ENCODE results near the gene CDH24. TPM values are rescaled to one million over a fixed set of nuclear protein-coding genes. Genes with fewer than 3 reads are reported as not detected.

The CDH24 gene
- total RNA-seq, 2 donors from 2014 or later, result 1.1 to 6.2 TPM

DNA sequence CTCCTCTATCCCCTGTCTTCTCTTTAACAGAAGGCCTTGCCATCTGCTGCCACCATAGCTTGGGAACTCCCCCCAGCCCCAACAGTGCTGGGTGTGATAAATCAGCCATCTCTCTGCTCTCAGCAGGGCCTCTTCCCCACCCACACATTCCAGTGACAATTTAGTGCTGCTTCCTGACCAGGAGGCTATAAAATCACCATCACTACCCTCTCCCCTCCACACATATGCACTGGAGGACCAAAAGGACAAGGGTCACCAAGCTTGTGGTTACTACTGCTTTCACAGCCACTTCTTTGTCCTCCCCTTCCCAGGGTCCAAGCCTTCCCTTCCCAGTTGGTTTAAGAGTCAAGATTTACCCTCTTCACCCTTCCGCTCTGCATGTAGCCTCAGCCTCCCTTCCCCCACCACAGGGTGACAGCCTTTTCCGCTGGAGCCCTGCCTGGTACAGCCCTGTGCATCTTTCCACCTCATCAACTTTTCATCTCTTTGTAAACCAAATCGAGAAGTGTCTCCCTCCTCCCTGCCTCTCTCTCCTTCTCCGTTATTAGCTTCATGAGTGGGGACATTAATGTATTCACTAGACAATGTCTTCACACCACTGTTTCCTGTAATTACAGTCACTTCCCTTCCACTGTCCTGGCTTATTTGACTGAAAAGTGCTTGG is 32.0 kb downstream of the CDH24 start:
- Histone ChIP-seq H3K36me3 (peaks cover 15% of the 10 kb centered on the region), H3K4me1 (ENCODE audit: control insufficient read depth in 1 of 2, low read depth in 2 of 2) (peaks cover 0 to 4% of the 10 kb centered on the region in 2 donors), H3K4me3 (no peak overlapping the region), H3K27me3 (replicated peaks; ENCODE audit: insufficient read depth) (no peaks in the 10 kb centered on the region), H3K9me3 (no peaks in the 10 kb centered on the region), H3K27ac (no peak overlapping the region)
- no peak for ATAC-seq (ENCODE audit: insufficient number of reproducible peaks, low FRiP score, low read depth)
- TF ChIP-seq, protein P1, sequence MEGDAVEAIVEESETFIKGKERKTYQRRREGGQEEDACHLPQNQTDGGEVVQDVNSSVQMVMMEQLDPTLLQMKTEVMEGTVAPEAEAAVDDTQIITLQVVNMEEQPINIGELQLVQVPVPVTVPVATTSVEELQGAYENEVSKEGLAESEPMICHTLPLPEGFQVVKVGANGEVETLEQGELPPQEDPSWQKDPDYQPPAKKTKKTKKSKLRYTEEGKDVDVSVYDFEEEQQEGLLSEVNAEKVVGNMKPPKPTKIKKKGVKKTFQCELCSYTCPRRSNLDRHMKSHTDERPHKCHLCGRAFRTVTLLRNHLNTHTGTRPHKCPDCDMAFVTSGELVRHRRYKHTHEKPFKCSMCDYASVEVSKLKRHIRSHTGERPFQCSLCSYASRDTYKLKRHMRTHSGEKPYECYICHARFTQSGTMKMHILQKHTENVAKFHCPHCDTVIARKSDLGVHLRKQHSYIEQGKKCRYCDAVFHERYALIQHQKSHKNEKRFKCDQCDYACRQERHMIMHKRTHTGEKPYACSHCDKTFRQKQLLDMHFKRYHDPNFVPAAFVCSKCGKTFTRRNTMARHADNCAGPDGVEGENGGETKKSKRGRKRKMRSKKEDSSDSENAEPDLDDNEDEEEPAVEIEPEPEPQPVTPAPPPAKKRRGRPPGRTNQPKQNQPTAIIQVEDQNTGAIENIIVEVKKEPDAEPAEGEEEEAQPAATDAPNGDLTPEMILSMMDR (IDR thresholded peaks at IDR 0.05), result no peak
- no peak for DNase-seq (ENCODE audit: low spot score)

DNA sequence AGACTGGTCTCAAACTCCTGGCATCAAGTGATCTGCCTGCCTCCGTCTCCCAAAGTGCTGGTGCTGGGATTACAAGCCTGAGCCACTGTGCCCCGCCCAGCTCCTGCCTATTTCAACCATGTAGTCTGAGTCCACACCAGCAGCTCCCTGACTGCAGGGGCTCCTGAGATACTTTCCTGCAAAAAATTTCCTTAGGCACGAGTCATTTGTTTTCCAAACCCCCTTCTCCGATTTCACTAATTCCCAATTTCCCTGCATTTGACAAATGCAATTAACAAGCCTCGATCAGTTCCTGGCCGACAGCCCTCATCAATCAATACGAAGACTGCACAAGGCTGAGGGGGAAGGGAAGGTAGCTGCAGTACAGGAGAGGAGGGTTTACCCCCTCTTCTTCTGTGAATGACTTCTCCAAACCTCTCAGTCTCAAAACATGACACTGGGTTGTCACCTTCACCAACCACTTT is 32.7 kb downstream of the CDH24 start:
- ATAC-seq (ENCODE audit: insufficient number of reproducible peaks, low FRiP score, low read depth) (no peak), DNase-seq (ENCODE audit: low spot score) (no peak)
- Histone ChIP-seq H3K27me3 (replicated peaks; ENCODE audit: insufficient read depth) (no peaks in the 10 kb centered on the region), H3K9me3 (no peaks in the 10 kb centered on the region), H3K4me1 (ENCODE audit: control insufficient read depth in 1 of 2, low read depth in 2 of 2) (peaks cover 0 to 4% of the 10 kb centered on the region in 2 donors), H3K27ac (no peak overlapping the region), H3K36me3 (peaks cover 14% of the 10 kb centered on the region), H3K4me3 (no peak overlapping the region)
- TF ChIP-seq, protein P1 (IDR thresholded peaks at IDR 0.05), result no peak

DNA sequence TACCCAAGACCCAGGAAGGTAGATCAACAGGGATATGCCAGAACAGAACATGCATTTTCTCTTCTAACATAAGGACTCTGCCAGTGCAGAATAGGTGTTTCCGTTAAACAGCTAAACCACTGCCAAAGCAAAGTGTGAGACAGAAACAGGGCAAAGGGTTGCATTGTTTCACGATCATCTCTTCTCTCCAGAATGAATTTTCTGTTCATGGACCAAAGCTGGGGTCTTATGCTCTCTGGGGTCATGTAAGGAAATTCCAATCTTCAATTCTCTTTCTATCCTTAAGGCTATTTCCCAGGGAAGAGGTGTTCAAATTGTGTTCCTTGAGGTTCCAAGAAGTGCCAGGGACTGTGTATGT is 33.5 kb downstream of the CDH24 start:
- no peaks in the 10 kb centered on the region for H3K9me3 ChIP-seq

DNA sequence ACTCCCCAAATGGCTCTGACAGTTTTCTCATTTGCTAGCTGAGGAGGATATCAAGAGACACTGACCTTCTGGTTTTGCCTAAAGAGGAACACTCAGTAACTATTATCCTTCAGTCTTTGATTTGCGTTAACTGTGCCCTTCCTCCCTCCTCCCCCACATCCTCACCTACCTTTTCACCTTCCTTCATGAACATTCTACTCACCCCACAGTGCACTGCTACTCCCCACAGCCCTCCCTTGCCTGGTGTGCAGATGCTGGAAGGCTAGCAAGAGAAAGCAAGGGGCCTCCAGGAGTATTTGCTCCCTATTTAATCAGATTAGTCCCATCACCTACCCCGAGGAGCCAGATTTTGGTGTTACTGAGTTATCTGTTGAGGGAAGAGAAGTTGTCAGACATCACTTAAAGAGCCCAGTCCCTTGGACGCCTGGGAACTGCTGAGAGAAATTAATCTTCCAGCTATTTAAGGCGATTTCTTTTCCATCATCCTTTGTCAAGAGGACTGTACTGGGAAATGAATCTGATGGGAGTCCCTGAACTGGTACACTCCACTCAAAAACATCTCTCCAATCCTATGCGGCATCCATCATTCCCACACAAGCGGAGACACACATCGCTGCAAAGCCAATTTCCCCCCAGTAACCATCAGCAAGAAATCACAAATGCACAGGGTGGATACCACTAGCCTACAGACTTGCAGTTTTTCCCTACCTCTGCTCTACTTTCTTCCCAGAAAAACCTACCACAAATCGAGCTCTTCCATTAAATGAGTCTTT is 34.1 kb downstream of the CDH24 start:
- TF ChIP-seq, protein P1 (IDR thresholded peaks at IDR 0.05), result no peak
- no peak for DNase-seq (ENCODE audit: low spot score)
- Histone ChIP-seq H3K27me3 (replicated peaks; ENCODE audit: insufficient read depth) (no peaks in the 10 kb centered on the region), H3K4me1 (ENCODE audit: control insufficient read depth in 1 of 2, low read depth in 2 of 2) (peaks cover 0 to 4% of the 10 kb centered on the region in 2 donors), H3K4me3 (no peak overlapping the region), H3K9me3 (no peaks in the 10 kb centered on the region), H3K36me3 (peaks cover 14% of the 10 kb centered on the region), H3K27ac (no peak overlapping the region)
- ATAC-seq (ENCODE audit: insufficient number of reproducible peaks, low FRiP score, low read depth), result no peak

More for the DNA sequence above, 33.5 kb downstream of the CDH24 start:
- H3K27me3 ChIP-seq (replicated peaks; ENCODE audit: insufficient read depth), result no peaks in the 10 kb centered on the region
- TF ChIP-seq, protein P1 (IDR thresholded peaks at IDR 0.05), result no peak
- no peak overlapping the region for H3K4me3 ChIP-seq
- peaks cover 14% of the 10 kb centered on the region for H3K36me3 ChIP-seq
- H3K27ac ChIP-seq, result no peak overlapping the region
- DNase-seq (ENCODE audit: low spot score) (no peak), ATAC-seq (ENCODE audit: insufficient number of reproducible peaks, low FRiP score, low read depth) (no peak)
- peaks cover 0 to 4% of the 10 kb centered on the region in 2 donors for H3K4me1 ChIP-seq (ENCODE audit: control insufficient read depth in 1 of 2, low read depth in 2 of 2)

DNA sequence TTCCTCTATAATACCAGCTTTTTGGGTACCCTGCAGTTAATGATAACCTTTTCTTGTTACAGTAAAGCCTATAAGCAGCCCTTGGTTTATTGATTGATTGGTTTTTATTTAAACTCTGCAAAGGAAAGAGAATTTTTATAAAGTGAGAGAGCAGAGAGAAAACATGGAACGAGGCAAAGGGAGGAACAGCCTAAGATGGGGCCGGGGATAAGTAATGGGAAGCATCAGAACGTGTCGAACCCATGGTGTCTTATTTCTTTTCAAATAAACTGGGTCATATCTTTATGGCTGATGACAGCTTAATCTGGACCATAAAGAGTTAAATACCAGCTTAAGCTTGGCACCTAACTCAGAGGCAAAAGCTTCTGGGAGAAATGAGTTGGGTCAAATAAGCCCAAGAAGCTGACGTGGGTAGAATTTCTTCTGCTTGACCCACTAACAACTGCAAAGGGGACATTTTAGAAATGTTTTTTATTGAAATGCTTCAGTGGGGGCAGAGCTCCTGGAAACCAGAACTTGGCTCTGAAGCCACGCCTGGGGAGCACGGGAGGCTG is 35.4 kb downstream of the CDH24 start:
- no peak overlapping the region for H3K4me3 ChIP-seq
- peaks cover 14% of the 10 kb centered on the region for H3K36me3 ChIP-seq
- no peaks in the 10 kb centered on the region for H3K27me3 ChIP-seq (replicated peaks; ENCODE audit: insufficient read depth)
- ATAC-seq (ENCODE audit: insufficient number of reproducible peaks, low FRiP score, low read depth), result no peak
- TF ChIP-seq, protein P1 (IDR thresholded peaks at IDR 0.05), result no peak
- H3K4me1 ChIP-seq (ENCODE audit: control insufficient read depth in 1 of 2, low read depth in 2 of 2), result no peaks in the 10 kb centered on the region
- DNase-seq (ENCODE audit: low spot score), result no peak
- no peaks in the 10 kb centered on the region for H3K9me3 ChIP-seq
- H3K27ac ChIP-seq, result no peak overlapping the region

Data from thoracic aorta (tissue), 2 donors.